Astrocyte of the spinal cord (primary cell): Measurements from ENCODE around the gene HNMT.

Experiments used
- DNase-seq: peaks from one replicate; pipeline ENCODE4 v3.0.0; 2011; ENCODE audit warnings: low read depth, low spot score
- H3K4me3 ChIP-seq: 2 replicates; pipeline ENCODE4 v1.5.1; 2011; ENCODE audit warnings: low read depth, mild to moderate bottlenecking, low read length, moderate library complexity
- in situ Hi-C: cut with HindIII; loops from 2 replicates; pipeline ENCODE4 v1.10.0; 2017; ENCODE audit warnings: low sequenced_read_pairs
- TF ChIP-seq, protein P1 (sequence below): IDR thresholded peaks from 2 replicates; pipeline ENCODE4 v1.5.1; 2012; ENCODE audit warnings: low read depth, mild to moderate bottlenecking, low read length, inconsistent platforms

Gene HNMT

DNA sequence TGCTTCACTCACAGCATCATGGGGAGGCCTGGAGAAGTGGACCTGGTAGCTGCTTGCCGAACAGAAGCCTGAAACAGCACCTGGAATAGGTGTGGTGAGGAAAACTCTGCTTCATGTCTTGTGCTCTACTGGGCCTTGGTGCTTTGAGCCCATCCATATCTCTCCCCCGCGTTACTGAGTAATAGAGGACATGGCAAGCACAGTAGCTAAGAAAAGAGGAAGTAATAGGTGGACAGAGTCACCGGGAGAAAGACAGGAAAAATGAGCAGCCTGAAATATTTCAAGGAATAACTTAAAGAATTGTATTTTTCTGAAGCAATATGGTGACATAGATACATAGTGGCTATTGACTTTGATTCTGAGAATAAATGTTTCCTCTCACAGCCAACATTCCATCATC lies 14.0 kb upstream of the HNMT start:
- TF ChIP-seq, protein P1, sequence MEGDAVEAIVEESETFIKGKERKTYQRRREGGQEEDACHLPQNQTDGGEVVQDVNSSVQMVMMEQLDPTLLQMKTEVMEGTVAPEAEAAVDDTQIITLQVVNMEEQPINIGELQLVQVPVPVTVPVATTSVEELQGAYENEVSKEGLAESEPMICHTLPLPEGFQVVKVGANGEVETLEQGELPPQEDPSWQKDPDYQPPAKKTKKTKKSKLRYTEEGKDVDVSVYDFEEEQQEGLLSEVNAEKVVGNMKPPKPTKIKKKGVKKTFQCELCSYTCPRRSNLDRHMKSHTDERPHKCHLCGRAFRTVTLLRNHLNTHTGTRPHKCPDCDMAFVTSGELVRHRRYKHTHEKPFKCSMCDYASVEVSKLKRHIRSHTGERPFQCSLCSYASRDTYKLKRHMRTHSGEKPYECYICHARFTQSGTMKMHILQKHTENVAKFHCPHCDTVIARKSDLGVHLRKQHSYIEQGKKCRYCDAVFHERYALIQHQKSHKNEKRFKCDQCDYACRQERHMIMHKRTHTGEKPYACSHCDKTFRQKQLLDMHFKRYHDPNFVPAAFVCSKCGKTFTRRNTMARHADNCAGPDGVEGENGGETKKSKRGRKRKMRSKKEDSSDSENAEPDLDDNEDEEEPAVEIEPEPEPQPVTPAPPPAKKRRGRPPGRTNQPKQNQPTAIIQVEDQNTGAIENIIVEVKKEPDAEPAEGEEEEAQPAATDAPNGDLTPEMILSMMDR: no peak
- in situ Hi-C loops: no loop called here

DNA sequence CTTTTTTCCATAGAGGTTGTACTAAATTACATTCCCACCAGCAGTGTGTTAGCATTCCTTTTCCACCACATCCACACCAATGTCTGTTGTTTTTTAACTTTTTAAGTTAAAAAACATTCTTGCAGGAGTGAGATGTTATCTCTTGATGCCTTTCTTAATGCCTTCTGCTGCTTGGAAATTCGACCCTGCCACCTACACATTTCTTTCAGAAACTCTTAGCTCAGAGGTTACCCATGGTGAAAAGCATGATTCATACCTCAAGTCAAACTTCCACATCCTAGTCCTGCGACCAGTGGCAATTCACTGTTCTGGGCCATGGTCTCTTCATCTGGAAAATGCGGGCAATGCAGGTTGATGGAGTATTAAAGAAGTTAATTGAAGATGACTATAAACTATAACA lies 12.7 kb upstream of the HNMT start:
- in situ Hi-C loops: no loop called here
- H3K4me3 ChIP-seq: no peak overlapping the region
- TF ChIP-seq, protein P1: no peak
- DNase-seq: peak; percentile 61

More for the DNA sequence above, 14.0 kb upstream of the HNMT start:
- no peak overlapping the region for H3K4me3 ChIP-seq
- no peak for DNase-seq

DNA sequence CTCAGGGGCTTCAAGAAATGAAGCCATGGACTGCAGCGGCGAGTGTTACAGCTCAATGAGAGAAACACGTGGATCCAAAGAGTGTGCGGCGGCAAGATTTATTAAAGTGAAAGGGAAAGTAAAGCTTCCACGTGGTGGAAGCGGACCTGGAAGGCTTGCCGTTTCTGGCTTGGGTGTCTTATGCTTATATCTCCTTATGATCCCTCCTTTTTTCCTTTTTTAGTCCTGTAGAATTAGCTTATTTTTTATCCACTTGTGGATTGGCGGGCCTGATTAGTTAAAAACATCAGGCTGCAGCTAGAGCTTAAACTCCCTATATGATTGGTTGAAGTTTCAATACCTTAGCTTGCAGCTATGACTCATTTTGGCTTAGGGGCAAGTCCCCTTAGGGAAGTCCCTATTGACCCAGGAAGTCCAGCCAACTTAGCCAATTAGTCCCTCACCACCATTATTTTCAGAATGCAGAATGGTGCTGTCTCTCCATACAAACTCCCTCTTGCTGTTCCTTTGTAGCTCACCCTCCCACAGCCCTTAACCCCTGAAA lies 11.6 kb upstream of the HNMT start:
- H3K4me3 ChIP-seq: no peak overlapping the region
- in situ Hi-C loops: no loop called here
- no peak for DNase-seq
- TF ChIP-seq, protein P1: no peak

DNA sequence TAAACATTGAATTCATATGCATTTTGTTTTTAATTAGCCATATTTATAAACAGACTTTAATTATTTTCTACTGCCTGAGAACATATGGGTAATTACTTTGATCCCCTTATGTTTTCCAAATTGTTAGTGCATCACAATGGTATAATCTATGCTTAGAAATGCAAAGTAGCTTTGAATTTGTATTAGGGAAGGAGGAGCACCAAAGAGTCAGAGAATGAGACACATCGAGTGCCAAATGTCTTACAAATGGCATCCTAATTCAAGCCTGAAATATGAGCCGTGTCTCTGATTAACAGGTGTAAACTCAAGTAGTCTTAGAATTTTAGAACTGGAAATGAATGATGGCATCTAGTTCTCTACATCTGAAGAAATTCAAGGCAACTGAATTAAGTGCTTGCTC lies 8.7 kb upstream of the HNMT start:
- no peak for DNase-seq
- TF ChIP-seq, protein P1: no peak
- H3K4me3 ChIP-seq: no peak overlapping the region
- in situ Hi-C loops: no loop called here

DNA sequence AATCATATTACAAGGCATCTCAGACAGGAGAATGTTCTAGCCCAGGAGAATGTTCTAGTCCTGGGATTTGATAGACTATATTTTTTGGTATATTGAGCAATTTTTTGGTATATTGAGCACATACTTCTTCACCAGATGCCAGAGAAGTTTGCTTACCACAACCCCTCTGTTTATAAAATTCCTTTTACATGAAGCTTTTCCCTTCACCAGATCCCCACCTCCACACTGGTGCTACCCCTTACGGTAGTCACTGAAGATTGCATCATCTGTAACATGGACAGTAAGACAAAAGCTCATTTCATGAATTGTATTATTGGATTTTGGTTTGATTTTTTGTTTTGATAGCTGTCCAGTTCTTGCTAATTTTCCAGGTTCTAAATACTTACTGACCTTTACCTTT lies 7.2 kb upstream of the HNMT start:
- TF ChIP-seq, protein P1: no peak
- DNase-seq: peak; percentile 83
- H3K4me3 ChIP-seq: no peak overlapping the region
- in situ Hi-C loops: no loop called here

DNA sequence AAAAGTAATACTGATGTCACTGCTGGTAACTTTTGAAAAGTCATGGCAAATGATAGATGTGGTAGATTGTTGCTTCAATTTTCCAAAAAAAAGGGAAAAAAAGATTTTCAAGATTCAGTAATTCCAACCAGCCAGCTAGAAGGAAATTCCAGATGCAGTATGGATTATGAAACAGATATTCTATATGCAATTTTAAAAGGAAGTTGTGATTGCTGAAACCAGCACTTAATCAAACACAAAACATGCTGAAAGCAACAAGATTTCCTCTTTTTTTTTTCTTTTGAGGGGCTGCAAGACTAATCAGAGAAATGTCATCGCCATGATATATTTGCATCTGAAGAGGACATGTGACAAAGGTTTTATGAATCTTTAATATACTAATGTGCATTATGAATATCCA lies 5.1 kb upstream of the HNMT start:
- DNase-seq: no peak
- no peak overlapping the region for H3K4me3 ChIP-seq
- TF ChIP-seq, protein P1: no peak
- in situ Hi-C loops: no loop called here

DNA sequence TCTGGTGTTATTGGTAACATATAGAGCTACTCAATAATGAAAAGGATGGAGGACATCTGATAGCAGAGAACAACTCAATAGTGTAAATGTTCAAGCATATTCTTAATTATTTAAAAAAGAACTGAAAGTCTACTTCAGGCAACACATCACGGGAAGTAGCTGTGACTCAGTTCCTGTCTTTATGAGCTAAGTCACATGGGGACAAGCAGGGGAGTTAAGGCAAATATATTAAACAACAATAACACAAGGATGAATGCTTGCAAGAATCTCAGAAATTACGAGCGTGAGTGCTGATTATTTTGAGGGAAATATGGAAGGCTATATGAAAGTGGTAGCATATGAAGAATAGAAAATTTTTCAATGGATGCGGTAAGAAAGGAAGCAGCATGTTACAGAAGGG lies 4.0 kb upstream of the HNMT start:
- no peak for DNase-seq
- TF ChIP-seq, protein P1: no peak
- H3K4me3 ChIP-seq: no peak overlapping the region
- in situ Hi-C loops: no loop called here
